GM13976 (cell line): ENCODE results near the gene PPRC1.

ENCODE experiments used
- DNase-seq: peaks from one replicate; pipeline ENCODE4 v3.0.0; 2012; ENCODE audit warnings: low spot score
- CTCF ChIP-seq: IDR thresholded peaks from 2 replicates; pipeline ENCODE4 v1.5.1; 2012; ENCODE audit warnings: borderline replicate concordance, mild to moderate bottlenecking; ENCODE audit not compliant: insufficient read depth; ENCODE audit errors: extremely low read depth, missing control alignments, control extremely low read depth
- in situ Hi-C: fragments of 300-500 bp; cut with MboI; formaldehyde crosslinking; loops from one replicate; pipeline ENCODE4 v1.12.0; 2022; ENCODE audit warnings: low sequenced_read_pairs, mixed read lengths, inconsistent platforms; ENCODE audit not compliant: unreplicated experiment

PPRC1 gene

DNA sequence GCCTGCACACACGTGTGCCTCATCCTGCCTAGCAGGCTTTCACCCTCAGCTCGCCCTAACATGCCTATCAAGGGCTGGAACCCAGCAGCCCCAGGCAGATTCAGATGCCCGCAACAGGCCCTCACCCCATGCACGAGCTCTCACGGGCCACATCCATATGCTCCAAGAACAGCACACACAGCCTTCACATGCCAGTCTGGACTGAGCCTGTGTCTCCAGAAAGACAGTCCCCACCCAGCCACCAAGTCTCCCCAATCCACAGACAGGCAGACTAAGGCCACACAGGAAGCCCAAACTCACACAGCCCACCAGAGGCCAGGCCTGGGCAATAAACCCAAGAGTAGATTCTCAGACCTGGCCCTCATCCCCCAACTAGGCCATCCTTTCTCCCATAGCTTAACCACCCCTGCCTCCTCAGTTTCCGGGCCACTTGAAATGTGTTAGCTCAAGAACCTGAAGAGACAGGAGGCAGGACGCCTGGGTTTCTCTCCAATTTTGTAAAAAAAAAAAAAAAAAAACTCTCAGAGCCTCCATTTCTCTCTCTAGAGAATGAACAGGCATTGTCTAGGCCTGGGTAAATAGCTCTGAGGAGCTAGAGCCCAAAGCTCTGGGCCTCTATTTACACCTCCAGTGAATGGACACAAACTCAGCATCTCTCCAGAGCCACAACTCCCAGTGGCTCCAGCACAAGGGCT, 19.4 kb upstream of the PPRC1 start:
- DNase-seq = no peak
- no peak for TF ChIP-seq CTCF
- in situ Hi-C loops = no loop called here

DNA sequence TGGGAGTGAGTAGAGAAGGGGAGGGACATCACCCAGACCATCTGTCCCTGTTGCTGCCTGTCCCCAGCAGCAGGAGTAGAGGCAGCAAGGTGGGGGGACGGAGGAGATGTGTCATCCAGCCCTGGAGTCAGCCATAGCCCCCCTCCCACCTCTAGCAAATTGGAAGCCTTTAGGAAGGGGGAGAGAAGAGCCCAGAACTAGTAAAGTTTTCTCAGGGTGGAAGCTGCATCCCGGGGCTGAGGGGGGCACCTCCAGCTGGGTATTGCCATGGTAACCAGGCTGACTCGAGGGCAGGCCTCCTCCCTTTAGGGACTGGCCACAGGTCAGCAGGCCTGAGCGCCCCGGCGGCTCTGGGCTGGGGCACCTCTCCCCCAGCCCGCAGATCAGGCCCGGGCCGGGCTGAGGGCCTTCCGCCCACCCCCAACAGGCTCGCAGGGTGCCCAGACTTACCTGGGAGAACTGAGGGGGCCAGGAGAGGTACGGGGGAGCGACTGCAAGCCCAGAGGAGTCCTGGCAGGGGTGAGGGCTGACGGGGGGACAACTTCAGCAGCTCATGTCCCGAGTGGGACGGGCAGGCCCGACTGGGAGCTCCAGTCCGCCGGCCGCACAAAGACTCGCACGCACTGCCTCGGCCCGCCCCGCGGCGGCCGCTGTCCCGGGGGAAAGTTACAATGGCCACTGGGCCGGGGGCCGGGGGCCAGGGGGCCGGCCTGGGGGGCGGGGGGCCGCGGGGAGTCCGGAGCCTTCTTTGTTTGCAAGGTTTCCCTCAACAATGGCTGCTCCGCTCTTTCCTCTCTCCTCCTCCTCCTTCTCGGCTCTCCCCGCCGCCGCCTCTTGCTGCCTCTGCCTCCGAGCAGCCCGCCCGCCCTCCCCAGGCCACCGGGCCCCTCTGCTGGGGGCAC, 18.6 kb upstream of the PPRC1 start:
- in situ Hi-C loops = no loop called here
- TF ChIP-seq CTCF = no peak
- DNase-seq = peak; percentile 61

GRCh38 chr10:102114861-102115618, 17.8 kb upstream of the PPRC1 start:
- in situ Hi-C loops = no loop called here
- peak; percentile 91 for DNase-seq
- no peak for TF ChIP-seq CTCF

DNA sequence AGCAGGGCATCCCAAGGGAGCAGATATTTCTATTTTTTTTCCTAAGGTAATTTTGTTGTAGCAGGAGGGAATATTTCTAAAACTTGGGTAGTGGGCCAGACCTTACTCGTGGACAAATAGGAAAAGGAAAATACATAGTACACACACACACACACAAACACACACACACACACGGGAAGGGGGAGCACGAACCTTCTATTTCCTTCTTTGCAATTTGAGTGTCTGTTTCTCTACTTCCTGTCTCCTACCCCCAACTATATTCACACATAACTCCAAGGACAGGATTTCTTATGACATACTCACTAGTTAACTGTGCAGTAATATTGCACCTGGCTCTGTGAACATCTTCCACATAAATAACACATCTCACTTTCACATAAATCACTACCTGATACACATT, 17.1 kb upstream of the PPRC1 start:
- TF ChIP-seq CTCF = no peak
- DNase-seq = no peak
- in situ Hi-C loops = no loop called here

- in situ Hi-C loops = no loop called here
- no peak for TF ChIP-seq CTCF
- DNase-seq = no peak
Measured at GRCh38 chr10:102116656-102117055, 16.2 kb upstream of the PPRC1 start.

GRCh38 chr10:102117391-102118159, 15.3 kb upstream of the PPRC1 start:
- in situ Hi-C loops = no loop called here
- no peak for TF ChIP-seq CTCF
- peak; percentile 69 for DNase-seq
